ELF-1 (cell line): ENCODE data around the gene THSD4.
A peak's percentile ranks its signal among the peaks of the same experiment; 100 is the strongest.
"Not testable (repeated sequence)": the region's sequence is repeated elsewhere in the genome, so short reads cannot be mapped to it uniquely, and the experiment has no call there.

Source experiments
- DNase-seq: peaks from one replicate; pipeline ENCODE4 v3.0.0-alpha.2; 2016; ENCODE audit warnings: low read depth, low spot score

Gene THSD4

DNA sequence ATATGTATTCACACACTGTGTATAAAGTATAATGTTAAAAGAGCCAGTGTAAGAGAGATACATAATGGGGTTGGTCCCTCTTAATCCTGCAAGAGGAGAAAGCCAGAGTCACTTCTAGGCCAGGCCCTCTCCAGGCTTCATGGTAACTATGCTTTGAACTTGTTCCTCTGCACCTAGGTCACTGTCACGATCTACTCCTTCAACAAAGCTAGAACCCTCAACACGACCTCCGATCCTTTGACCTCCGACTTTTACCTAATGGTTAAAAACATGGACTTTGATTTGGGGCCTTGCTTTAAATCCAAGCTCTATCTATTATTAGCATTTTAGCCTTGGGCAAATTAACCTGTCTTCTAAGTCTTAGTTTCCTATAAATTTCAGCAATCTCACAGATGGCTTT, 541.2 kb downstream of the THSD4 start:
- DNase-seq: no peak

GRCh38 chr15:71657141-71657540, 541.9 kb downstream of the THSD4 start:
- DNase-seq: no peak

DNA sequence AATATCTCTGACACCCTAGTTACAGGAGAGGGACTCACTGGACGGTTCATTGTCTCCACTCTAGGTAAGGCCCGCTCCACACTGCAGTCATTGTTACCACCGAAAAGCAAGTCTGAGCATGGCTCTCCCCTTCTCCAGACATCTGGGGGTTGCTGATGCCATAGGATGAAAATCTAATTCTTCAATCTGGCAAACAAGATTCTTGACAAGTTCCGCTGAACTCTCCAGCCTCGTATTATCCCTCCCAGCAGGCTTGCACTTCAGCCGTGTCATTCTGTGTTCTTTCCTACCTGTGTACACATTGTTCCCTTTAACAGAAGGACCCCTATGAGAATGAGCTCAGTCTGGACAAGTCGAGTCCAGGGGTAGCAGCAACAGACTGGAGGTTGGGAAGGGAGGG, 542.8 kb downstream of the THSD4 start:
- no peak for DNase-seq

GRCh38 chr15:71658827-71659729, 543.8 kb downstream of the THSD4 start:
- no peak for DNase-seq

- DNase-seq: no peak
These were observed 544.4 kb downstream of the THSD4 start for GRCh38 chr15:71659730-71660067.

DNA sequence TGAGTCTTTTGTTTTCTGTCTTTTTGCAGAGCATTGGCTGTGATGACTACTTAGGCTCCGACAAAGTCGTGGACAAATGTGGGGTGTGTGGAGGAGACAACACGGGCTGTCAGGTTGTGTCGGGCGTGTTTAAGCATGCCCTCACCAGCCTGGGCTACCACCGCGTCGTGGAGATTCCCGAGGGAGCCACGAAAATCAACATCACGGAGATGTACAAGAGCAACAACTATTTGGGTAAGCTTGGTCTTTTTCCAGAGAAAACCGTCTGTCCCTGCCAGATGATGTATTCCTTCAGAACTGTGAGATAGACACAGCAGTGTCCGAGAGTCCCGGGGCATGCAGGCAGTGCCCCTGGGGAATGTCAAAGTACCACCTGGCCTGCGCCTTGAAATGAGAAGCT, 545.2 kb downstream of the THSD4 start:
- no peak for DNase-seq

DNA sequence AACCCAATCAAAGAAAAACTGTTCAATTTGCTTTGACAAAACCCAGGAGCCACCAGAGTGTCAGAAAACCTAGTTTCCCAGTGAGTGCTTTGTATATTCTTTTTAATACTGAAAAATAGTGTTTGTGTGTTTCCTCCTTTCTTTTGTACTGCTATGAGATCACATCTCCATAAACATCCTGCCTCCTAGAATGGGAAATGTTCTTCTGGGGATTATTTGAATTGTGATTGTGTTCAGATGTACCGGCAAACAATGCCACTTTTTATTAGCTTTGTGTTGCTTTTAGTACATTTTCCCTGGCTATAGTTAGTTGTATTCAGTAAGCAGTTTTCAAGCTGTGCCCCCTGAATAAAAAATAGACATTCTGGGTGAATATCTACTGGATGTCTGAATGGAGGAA, 547.0 kb downstream of the THSD4 start:
- no peak for DNase-seq

- no peak for DNase-seq
These were observed 549.4 kb downstream of the THSD4 start for GRCh38 chr15:71664622-71665021.

DNA sequence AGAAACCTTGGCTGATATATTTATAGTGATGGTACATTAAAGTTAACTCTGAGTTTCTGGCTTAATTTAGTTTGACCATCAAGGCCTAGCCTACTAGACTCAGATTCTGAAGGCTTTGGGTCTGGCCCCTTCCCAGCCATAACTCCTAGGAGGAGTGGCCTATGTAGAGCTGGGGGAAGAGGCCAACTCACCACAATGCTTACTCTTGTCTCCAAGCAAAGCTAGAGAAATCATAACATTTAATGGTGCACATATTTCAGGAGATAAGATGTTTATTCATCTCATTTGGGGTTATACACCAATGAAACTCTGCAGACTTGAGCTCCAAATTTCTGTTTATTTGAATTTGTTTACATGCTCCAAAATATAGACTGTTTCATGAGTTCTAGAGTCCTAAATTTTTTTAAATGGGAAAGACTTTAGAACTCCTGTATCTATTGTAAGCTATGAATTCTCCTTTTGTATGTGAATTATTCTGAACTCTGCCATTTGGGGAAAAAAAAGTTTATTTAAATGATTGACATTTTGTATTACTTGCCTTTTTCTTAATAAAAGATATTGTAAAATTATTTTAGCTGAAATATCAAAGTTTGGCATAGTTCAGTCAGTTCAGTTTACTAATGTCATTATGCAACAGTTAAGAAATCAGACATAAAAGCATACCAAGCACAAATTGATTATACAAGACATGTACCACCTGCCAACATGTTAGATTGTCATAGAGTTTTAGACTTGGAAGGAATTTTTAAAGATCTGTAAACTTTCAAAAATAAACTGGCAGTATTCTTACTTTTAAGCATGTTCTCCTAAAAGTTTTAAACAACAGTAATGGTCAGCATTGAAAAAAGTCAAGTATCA, 551.7 kb downstream of the THSD4 start:
- no peak for DNase-seq

DNA sequence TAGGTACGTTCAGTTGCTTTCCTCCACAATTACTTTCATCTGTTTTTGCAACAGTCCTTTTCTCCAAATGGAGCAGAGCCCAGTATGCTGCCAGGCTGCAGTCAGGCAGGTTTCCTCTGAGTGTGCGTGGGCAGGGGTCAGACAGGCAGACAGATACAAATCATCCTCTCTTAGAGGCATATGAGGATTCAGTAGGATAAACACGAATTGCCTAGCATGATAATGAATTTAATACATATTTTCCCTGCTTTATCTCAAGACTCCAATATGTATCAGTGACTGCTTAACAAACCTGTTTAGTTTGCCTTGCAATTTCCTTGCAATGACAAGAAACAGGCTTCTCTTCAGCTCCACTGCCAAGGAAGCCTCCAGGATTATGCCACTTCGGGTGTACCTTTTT, 554.4 kb downstream of the THSD4 start:
- DNase-seq: no peak

DNA sequence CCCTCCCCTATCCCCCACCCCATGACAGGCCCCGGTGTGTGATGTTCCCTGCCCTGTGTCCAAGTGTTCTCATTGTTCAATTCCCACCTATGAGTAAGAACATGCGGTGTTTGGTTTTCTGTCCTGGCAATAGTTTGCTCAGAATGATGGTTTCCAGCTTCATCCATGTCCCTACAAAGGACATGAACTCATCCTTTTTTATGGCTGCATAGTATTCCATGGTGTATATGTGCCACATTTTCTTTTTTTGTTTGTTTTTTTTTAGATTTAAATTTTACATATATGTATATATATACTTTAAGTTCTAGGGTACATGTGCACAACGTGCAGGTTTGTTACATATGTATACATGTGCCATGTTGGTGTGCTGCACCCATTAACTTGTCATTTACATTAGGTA, 555.0 kb downstream of the THSD4 start:
- DNase-seq: not testable (repeated sequence)

DNA sequence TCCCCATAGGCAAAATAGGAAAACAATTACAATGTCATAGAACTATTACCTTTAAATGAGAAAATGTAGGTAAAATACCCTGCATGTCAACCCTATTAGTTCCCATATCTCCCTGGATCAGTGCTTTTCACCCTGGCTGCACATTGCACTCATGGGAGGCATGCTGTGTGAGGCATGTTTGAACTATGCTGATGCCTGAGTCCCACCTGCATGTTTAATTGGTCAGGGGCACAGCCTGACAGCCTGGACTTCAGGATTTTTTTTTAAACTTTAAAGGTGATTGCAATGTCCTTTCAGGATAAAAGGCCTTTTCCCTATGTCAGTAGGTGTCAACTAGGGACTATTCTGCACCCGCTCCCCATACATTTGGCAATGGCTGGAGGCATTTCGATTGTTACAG, 559.1 kb downstream of the THSD4 start:
- DNase-seq: no peak

GRCh38 chr15:71677352-71677751, 562.1 kb downstream of the THSD4 start:
- no peak for DNase-seq

DNA sequence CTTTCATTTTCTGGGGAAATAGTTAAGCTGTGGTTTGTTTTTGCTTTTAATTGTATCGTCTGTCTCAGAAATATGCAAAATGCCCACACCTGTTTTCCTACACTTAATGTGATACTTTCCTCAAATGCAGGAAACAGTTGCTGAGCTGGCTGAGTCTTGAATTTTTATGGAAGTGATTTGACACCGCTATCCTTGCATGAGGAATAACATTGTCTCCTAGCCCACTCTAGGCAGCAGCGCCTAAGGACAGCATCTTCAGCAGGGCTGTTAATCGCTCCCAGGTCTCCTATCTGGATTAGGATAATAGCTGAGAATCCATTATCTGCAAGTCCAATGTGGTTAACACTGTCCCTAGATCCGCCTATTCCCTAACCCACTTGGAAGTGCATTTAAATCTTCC, 562.5 kb downstream of the THSD4 start:
- no peak for DNase-seq

GRCh38 chr15:71678191-71678590, 562.9 kb downstream of the THSD4 start:
- DNase-seq: no peak

- no peak for DNase-seq
These were observed 563.3 kb downstream of the THSD4 start for GRCh38 chr15:71678605-71679004.

DNA sequence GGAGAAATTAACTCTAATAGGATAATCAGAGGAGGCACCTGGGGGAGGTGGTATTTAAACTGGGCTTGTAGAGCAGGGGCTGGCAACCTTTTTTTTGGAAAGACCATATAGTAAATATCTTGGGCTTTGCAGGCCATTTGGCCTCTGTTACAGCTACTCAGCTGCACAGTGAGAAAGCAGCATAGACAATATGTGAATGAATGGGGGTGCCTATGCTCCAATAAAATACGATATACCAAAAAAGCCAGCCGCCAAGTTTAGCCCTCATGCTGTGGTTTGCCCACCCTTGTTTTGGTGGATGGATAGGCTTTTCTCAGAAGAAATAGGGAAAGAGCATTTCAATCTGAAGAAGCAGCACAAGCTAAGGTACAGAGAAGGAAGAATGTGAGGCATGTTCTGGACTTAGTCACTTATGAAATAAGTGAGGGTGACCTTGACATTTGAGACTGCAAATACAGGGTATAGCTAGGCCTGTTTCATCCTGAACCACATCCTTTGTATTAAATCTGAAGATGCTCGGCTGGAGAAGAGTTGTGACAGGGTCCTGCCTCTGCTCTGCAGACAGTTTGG, 564.0 kb downstream of the THSD4 start:
- no peak for DNase-seq

GRCh38 chr15:71679793-71680353, 564.6 kb downstream of the THSD4 start:
- DNase-seq: peak; percentile 70

DNA sequence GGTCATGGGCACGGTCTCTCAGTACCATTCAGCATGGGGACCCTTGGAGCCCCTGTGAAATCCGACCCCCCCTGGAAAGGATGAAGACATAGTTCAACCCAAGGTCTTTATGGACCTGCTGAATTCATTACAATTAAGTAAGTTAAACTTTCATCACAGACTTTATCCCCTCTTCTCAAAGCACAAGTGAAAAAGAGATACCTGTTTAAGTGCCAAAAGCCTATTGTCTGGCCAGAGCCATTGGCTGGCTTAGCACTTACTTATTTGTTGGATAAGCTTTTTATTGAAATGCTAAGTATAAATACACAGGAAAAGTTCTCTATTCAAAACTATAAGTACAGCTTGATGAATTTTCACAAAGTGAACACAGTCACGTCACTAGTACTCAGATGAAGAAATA, 566.7 kb downstream of the THSD4 start:
- DNase-seq: no peak

GRCh38 chr15:71683411-71684274, 568.4 kb downstream of the THSD4 start:
- no peak for DNase-seq

GRCh38 chr15:71685420-71685993, 570.2 kb downstream of the THSD4 start:
- DNase-seq: no peak
